NCI-H1105 treated with DMSO at 0.1 percent for 48 hours (cell line): Measurements from ENCODE around the gene AP5S1.
"Not testable (repeated sequence)": the region's sequence is repeated elsewhere in the genome, so short reads cannot be mapped to it uniquely, and the experiment has no call there.

ENCODE experiments used
- DNase-seq: peaks from one replicate; lab custom pipeline; 2025; lab: John Stamatoyannopoulos, UW

AP5S1 gene

GRCh38 chr20:3812975-3813847 lies 7.1 kb upstream of the AP5S1 start:
- no peak for DNase-seq

GRCh38 chr20:3813848-3814581 lies 6.3 kb upstream of the AP5S1 start:
- no peak for DNase-seq

GRCh38 chr20:3814928-3815495 lies 5.3 kb upstream of the AP5S1 start:
- DNase-seq = no peak

- DNase-seq = no peak
These were observed 4.5 kb upstream of the AP5S1 start for GRCh38 chr20:3815703-3816315.

- DNase-seq = peak; percentile 37
These were observed 1.9 kb upstream of the AP5S1 start for GRCh38 chr20:3818155-3819151.

- no peak for DNase-seq
These were observed 818 bp upstream of the AP5S1 start for GRCh38 chr20:3819411-3820047.

GRCh38 chr20:3820901-3821727 lies 767 bp downstream of the AP5S1 start:
- no peak for DNase-seq

GRCh38 chr20:3821996-3822395 lies 1.6 kb downstream of the AP5S1 start:
- DNase-seq = no peak

- no peak for DNase-seq
These were observed 3.5 kb downstream of the AP5S1 start for GRCh38 chr20:3823881-3824280.

GRCh38 chr20:3825526-3825925 lies 5.2 kb downstream of the AP5S1 start:
- no peak for DNase-seq

GRCh38 chr20:3826420-3826819 lies 6.1 kb downstream of the AP5S1 start:
- DNase-seq = no peak

GRCh38 chr20:3828798-3829197 lies 8.5 kb downstream of the AP5S1 start:
- DNase-seq = no peak

GRCh38 chr20:3829891-3830290 lies 9.5 kb downstream of the AP5S1 start:
- DNase-seq = not testable (repeated sequence)

GRCh38 chr20:3836132-3836531 lies 15.8 kb downstream of the AP5S1 start:
- no peak for DNase-seq

GRCh38 chr20:3839328-3839727 lies 19.0 kb downstream of the AP5S1 start:
- DNase-seq = no peak

- DNase-seq = not testable (repeated sequence)
These were observed 19.9 kb downstream of the AP5S1 start for GRCh38 chr20:3840201-3840600.

- DNase-seq = no peak
These were observed 22.1 kb downstream of the AP5S1 start for GRCh38 chr20:3842348-3842930.

GRCh38 chr20:3843490-3843889 lies 23.1 kb downstream of the AP5S1 start:
- DNase-seq = no peak

GRCh38 chr20:3843990-3844619 lies 23.8 kb downstream of the AP5S1 start:
- not testable (repeated sequence) for DNase-seq
